Karpas-422 (cell line): ENCODE data around the gene GPR32. TPM values are rescaled to one million over a fixed set of nuclear protein-coding genes. Genes with fewer than 3 reads are reported as not detected.
"Not testable (repeated sequence)": the region's sequence is repeated elsewhere in the genome, so short reads cannot be mapped to it uniquely, and the experiment has no call there.

Source experiments
- DNase-seq: peaks from one replicate; pipeline ENCODE4 v3.0.0-alpha.2; 2015
- H2AFZ ChIP-seq: fragments of 200-600 bp; sonication (generic); 2 replicates; pipeline ENCODE4 v1.6.1; 2014; ENCODE audit warnings: antibody characterized with exemption, low read length, mixed read lengths
- H3K27ac ChIP-seq: fragments of 200-600 bp; sonication (generic); 2 replicates; pipeline ENCODE4 v1.5.1; 2014; ENCODE audit warnings: mild to moderate bottlenecking, low read length, moderate library complexity
- H3K27me3 ChIP-seq: fragments of 200-600 bp; sonication (generic); 2 replicates; pipeline ENCODE4 v1.6.1; 2014; ENCODE audit warnings: low read length, mixed read lengths
- H3K36me3 ChIP-seq: fragments of 200-600 bp; sonication (generic); 2 replicates; pipeline ENCODE4 v1.6.1; 2014; ENCODE audit warnings: low read length, mixed read lengths; ENCODE audit not compliant: insufficient read depth
- H3K4me1 ChIP-seq: fragments of 200-600 bp; sonication (generic); 2 replicates; pipeline ENCODE4 v1.6.1; 2014; ENCODE audit warnings: mild to moderate bottlenecking, low read length, mixed read lengths
- H3K4me2 ChIP-seq: fragments of 200-600 bp; sonication (generic); 2 replicates; pipeline ENCODE4 v1.6.1; 2014; ENCODE audit warnings: low read length, low read depth, mild to moderate bottlenecking; ENCODE audit not compliant: poor library complexity, severe bottlenecking
- H3K4me3 ChIP-seq: fragments of 200-600 bp; sonication (generic); 2 replicates; pipeline ENCODE4 v1.5.1; 2014; ENCODE audit warnings: mild to moderate bottlenecking, antibody characterized with exemption, low read length, mixed read lengths
- H3K79me2 ChIP-seq: fragments of 200-600 bp; sonication (generic); 2 replicates; pipeline ENCODE4 v1.6.1; 2014; ENCODE audit warnings: mild to moderate bottlenecking, low read length, mixed read lengths
- H3K9ac ChIP-seq: fragments of 200-600 bp; sonication (generic); 2 replicates; pipeline ENCODE4 v1.6.0; 2014; ENCODE audit warnings: low read length
- H3K9me2 ChIP-seq: fragments of 200-600 bp; sonication (generic), shearing (Covaris generic); replicated peaks from 2 replicates; pipeline ENCODE4 v1.6.0; 2014; ENCODE audit warnings: mild to moderate bottlenecking, low read length, moderate library complexity; ENCODE audit not compliant: insufficient read depth
- H3K9me3 ChIP-seq: fragments of 300-700, 200-600 bp; sonication (generic); 2 replicates; pipeline ENCODE4 v1.6.1; 2014; ENCODE audit warnings: low read length, mixed read lengths
- H4K20me1 ChIP-seq: fragments of 200-600 bp; sonication (generic); 2 replicates; pipeline ENCODE4 v1.6.1; 2014; ENCODE audit warnings: mild to moderate bottlenecking, antibody characterized with exemption, low read length, low read depth; ENCODE audit not compliant: insufficient read depth
- total RNA-seq: library from RNA; depleted of rRNA; stranded (reverse); fragments of >200 nt; shearing (Covaris generic); gene quantifications from 2 replicates; pipeline ENCODE4 v1.2.3, GENCODE V29; 2014; ENCODE audit warnings: low replicate concordance

The GPR32 gene
- total RNA-seq, 1 experiment from 2014 or later: not detected

- Histone ChIP-seq H3K4me2 (no peak overlapping the region), H3K27ac (no peak overlapping the region), H3K27me3 (no peaks in the 10 kb centered on the region), H3K9ac (no peak overlapping the region), H3K4me3 (no peak overlapping the region), H3K36me3 (no peaks in the 10 kb centered on the region), H3K9me3 (no peaks in the 10 kb centered on the region), H4K20me1 (no peaks in the 10 kb centered on the region), H3K79me2 (no peaks in the 10 kb centered on the region), H3K4me1 (peaks cover 13% of the 10 kb centered on the region), H3K9me2 (no peaks in the 10 kb centered on the region), H2AFZ (no peak overlapping the region)
- DNase-seq: no peak
These were observed 28.9 kb upstream of the GPR32 start for GRCh38 chr19:50741179-50741933.

- no peak overlapping the region for H3K4me3 ChIP-seq
These were observed 26.7 kb upstream of the GPR32 start for GRCh38 chr19:50743537-50743936.

DNA sequence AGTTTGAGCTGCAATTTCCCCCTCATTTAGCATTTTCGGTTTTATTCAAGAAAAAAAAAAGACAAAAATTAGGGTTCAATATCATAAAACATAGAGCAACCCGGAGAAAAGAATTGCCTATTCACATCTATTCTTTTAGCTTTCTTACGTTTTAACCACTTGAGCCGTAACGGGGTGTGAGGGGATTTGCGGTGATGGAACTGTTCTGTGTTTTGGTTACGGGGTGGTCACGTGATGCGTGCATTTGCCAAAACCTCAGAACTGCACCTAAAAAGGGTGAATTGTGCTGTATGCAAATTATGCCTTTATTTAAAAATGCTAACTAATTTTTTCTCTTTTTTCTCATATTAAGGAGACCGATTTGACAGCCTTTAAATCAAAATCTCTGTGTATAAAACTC is 25.0 kb upstream of the GPR32 start:
- Histone ChIP-seq H3K9me2 (no peaks in the 10 kb centered on the region), H3K4me1 (peaks cover 10% of the 10 kb centered on the region), H3K27me3 (no peaks in the 10 kb centered on the region), H3K27ac (no peak overlapping the region), H3K36me3 (no peaks in the 10 kb centered on the region), H3K9me3 (no peaks in the 10 kb centered on the region), H3K9ac (no peak overlapping the region), H2AFZ (no peak overlapping the region), H4K20me1 (no peaks in the 10 kb centered on the region), H3K4me2 (peak overlapping the region; percentile 42), H3K79me2 (no peaks in the 10 kb centered on the region), H3K4me3 (no peak overlapping the region)
- peak; percentile 61 for DNase-seq

More at GRCh38 chr19:50743537-50743936, 26.7 kb upstream of the GPR32 start:
- H4K20me1 ChIP-seq: no peaks in the 10 kb centered on the region
- H3K79me2 ChIP-seq: no peaks in the 10 kb centered on the region
- DNase-seq: no peak
- H3K9me2 ChIP-seq: no peaks in the 10 kb centered on the region
- H3K4me1 ChIP-seq: peaks cover 10% of the 10 kb centered on the region
- no peaks in the 10 kb centered on the region for H3K27me3 ChIP-seq
- no peak overlapping the region for H3K9ac ChIP-seq
- H3K27ac ChIP-seq: no peak overlapping the region
- no peaks in the 10 kb centered on the region for H3K36me3 ChIP-seq
- no peak overlapping the region for H2AFZ ChIP-seq
- no peaks in the 10 kb centered on the region for H3K9me3 ChIP-seq
- H3K4me2 ChIP-seq: no peak overlapping the region

GRCh38 chr19:50747141-50747540 is 23.1 kb upstream of the GPR32 start:
- not testable (repeated sequence) for H3K9me3 ChIP-seq, H4K20me1 ChIP-seq, H3K4me2 ChIP-seq, H2AFZ ChIP-seq, H3K9ac ChIP-seq, H3K36me3 ChIP-seq, H3K79me2 ChIP-seq, DNase-seq, H3K9me2 ChIP-seq, H3K27me3 ChIP-seq, H3K4me3 ChIP-seq, H3K27ac ChIP-seq
- H3K4me1 ChIP-seq: peaks cover 10% of the 10 kb centered on the region

- Histone ChIP-seq H3K27ac (no peak overlapping the region), H3K9me3 (no peaks in the 10 kb centered on the region), H3K4me2 (no peak overlapping the region), H3K4me3 (no peak overlapping the region), H3K36me3 (no peaks in the 10 kb centered on the region), H2AFZ (no peak overlapping the region), H3K27me3 (no peaks in the 10 kb centered on the region), H3K79me2 (no peaks in the 10 kb centered on the region), H3K9ac (no peak overlapping the region), H4K20me1 (no peaks in the 10 kb centered on the region), H3K4me1 (peaks cover 10% of the 10 kb centered on the region), H3K9me2 (no peaks in the 10 kb centered on the region)
- no peak for DNase-seq
These were observed 20.8 kb upstream of the GPR32 start for GRCh38 chr19:50749490-50749889.

DNA sequence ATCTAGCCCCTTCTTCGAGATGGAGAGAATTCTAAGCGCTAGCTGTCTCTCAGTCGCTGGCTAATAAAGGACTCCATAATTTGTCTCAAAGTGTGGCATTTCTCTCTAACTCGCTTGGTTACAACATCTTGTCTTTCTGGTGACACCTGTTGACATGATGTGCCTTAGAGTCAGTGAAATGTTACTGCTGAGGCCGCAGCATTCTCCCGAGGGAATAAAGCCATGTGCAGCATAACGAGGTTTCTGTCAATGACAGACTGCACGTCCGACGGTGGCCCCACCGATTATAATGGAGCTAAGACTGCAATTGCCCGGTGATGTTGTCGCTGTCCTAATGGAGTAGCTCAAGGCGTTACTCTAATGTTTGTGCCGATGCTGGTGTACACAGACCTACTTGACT is 20.3 kb upstream of the GPR32 start:
- H3K9me2 ChIP-seq: no peaks in the 10 kb centered on the region
- H3K79me2 ChIP-seq: no peaks in the 10 kb centered on the region
- H2AFZ ChIP-seq: no peak overlapping the region
- H3K36me3 ChIP-seq: no peaks in the 10 kb centered on the region
- no peaks in the 10 kb centered on the region for H3K9me3 ChIP-seq
- H4K20me1 ChIP-seq: no peaks in the 10 kb centered on the region
- no peak overlapping the region for H3K27ac ChIP-seq
- H3K27me3 ChIP-seq: no peaks in the 10 kb centered on the region
- H3K4me1 ChIP-seq: peaks cover 8% of the 10 kb centered on the region
- H3K4me3 ChIP-seq: no peak overlapping the region
- H3K9ac ChIP-seq: no peak overlapping the region
- DNase-seq: no peak
- no peak overlapping the region for H3K4me2 ChIP-seq

DNA sequence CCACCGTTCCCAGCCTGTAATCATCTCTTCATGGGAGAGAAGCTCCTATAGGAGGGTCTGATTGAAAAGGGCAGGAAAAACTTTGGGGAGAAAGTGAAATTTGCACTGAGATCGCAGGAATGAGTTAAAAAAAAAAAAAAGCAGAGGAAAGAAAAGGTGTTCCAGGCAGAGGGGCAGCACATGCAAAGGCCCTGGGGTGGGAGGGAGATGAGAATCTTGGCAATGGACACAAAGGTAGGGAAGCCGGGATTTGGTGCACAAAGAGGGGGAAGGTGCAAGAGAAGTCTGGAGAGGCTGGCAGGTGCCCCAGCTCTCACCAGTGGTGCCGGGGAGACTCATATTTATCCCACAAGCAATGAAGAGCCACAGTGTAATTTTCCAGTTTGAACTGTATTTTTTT is 16.4 kb upstream of the GPR32 start:
- no peaks in the 10 kb centered on the region; the same call in 1 of the 2 replicates for H3K4me1 ChIP-seq
- no peaks in the 10 kb centered on the region for H3K79me2 ChIP-seq
- H3K9ac ChIP-seq: no peak overlapping the region
- H2AFZ ChIP-seq: no peak overlapping the region
- no peak for DNase-seq
- H3K36me3 ChIP-seq: no peaks in the 10 kb centered on the region
- no peak overlapping the region for H3K27ac ChIP-seq
- H3K27me3 ChIP-seq: no peaks in the 10 kb centered on the region
- H3K9me3 ChIP-seq: no peaks in the 10 kb centered on the region
- no peaks in the 10 kb centered on the region for H4K20me1 ChIP-seq
- no peak overlapping the region for H3K4me2 ChIP-seq
- H3K4me3 ChIP-seq: no peak overlapping the region
- H3K9me2 ChIP-seq: no peaks in the 10 kb centered on the region

- not testable (repeated sequence) for H3K27me3 ChIP-seq, H3K4me2 ChIP-seq
These were observed 14.0 kb upstream of the GPR32 start for GRCh38 chr19:50756244-50756643.

More at GRCh38 chr19:50756244-50756643, 14.0 kb upstream of the GPR32 start:
- H3K9me3 ChIP-seq, H2AFZ ChIP-seq, H3K27ac ChIP-seq, H3K79me2 ChIP-seq, H4K20me1 ChIP-seq, DNase-seq, H3K36me3 ChIP-seq, H3K9ac ChIP-seq, H3K9me2 ChIP-seq, H3K4me1 ChIP-seq, H3K4me3 ChIP-seq: not testable (repeated sequence)
